Adrenal gland (tissue), 5 donors: ENCODE data around the gene PRMT7.

Experiments used
- POLR2A ChIP-seq, 2 donors: fragments of 450-650 bp; IDR thresholded peaks; one replicate each; pipeline ENCODE4 v1.6.1; 2017; ENCODE audit warnings: antibody characterized with exemption in 2 of 2, mild to moderate bottlenecking in 2 of 2, moderate library complexity in 1 of 2
- TF ChIP-seq, protein P1 (sequence below), 6 experiments: fragments of 450-650 bp in 4 of 6; fragments of 200-600 bp in 2 of 6; sonication (generic) in 1 of 6; IDR thresholded peaks; 1 replicate in 5 of 6; 2 replicates in 1 of 6; pipeline versions ENCODE4 v1.5.1 to v1.8.0; 2016 to 2021; ENCODE audit warnings: antibody characterized with exemption in 6 of 6, mild to moderate bottlenecking in 2 of 6, moderate library complexity in 1 of 6
- donor health status: DM: no; HTN: no; CAD: no.

DNA sequence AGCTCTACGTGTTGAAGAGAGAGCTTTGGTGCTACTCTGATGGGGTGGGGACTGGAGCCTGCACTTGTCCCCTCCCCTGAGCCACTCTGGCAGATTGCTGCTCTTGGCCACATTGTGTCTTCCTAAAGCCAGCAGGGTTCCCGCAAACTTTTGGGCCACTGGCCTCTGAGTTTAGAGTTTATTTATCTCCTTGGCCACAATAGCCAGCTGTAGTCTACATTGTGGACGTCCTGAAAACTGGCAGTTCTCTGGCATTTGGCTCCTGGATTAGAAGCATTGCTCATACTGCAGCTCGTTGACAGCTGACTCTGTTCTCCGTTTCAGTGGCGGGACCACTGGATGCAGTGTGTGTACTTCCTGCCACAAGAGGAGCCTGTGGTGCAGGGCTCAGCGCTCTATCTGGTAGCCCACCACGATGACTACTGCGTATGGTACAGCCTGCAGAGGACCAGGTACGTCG lies 34.6 kb downstream of the PRMT7 start:
- TF ChIP-seq, protein P1, sequence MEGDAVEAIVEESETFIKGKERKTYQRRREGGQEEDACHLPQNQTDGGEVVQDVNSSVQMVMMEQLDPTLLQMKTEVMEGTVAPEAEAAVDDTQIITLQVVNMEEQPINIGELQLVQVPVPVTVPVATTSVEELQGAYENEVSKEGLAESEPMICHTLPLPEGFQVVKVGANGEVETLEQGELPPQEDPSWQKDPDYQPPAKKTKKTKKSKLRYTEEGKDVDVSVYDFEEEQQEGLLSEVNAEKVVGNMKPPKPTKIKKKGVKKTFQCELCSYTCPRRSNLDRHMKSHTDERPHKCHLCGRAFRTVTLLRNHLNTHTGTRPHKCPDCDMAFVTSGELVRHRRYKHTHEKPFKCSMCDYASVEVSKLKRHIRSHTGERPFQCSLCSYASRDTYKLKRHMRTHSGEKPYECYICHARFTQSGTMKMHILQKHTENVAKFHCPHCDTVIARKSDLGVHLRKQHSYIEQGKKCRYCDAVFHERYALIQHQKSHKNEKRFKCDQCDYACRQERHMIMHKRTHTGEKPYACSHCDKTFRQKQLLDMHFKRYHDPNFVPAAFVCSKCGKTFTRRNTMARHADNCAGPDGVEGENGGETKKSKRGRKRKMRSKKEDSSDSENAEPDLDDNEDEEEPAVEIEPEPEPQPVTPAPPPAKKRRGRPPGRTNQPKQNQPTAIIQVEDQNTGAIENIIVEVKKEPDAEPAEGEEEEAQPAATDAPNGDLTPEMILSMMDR (IDR thresholded peaks at IDR 0.05), result no peak
- no peak for TF ChIP-seq POLR2A (IDR thresholded peaks at IDR 0.05)
